HG03196 (cell line): ENCODE results near the gene DDX17.
"Not testable (repeated sequence)": the region's sequence is repeated elsewhere in the genome, so short reads cannot be mapped to it uniquely, and the experiment has no call there.

ENCODE experiments used
- ATAC-seq: cut with Tn5 transposase; IDR thresholded peaks from one replicate; pipeline ENCODE4 v1.9.1; 2021; ENCODE audit not compliant: unreplicated experiment

DDX17 gene

DNA sequence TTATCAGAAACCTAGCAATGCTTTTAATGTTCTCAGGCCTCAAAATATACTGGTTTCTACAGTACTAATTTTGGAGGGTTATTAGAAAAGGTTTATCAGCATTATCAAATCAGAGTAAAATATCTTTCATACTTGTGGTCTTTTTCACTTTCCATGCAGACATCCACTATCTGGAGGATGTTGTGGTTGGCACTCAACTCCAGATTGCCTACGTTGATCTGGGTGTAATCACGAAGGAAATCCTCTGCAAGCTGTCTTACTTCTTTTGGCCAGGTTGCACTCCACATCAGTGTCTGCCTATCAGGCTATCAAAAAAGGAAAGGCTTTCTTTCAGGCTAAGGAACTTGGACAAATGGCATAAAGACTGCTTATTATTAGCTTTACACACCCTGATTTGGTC, 11.6 kb downstream of the DDX17 start:
- no peak for ATAC-seq

DNA sequence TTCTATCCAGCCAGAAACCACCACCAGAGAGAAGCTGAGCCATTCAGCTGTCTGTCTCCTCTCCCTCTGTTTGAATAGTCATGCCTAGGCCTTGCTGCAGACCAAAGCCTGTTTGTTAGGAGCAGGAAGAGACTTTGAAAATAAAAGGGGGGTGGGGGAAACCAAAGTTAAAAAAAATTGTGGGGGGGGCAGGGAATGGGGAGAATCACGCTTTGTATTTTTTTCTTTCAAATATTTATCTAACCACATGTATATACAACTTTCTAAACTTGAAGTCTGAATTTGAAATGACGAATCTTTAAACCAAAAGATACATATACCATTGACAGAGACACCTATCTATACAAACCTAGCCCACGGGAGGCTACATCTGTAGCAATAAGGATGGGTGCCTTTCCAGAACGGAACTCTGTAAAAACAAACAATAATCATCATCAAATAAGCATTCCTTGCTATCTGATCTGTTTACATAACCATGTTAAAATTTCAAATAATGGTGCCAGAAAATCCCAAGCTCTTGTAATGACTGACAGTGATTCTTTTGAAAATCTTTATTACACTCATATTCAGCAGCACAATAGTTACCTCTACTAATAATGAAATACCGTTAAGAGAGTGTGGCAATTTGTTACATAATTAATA, 14.3 kb downstream of the DDX17 start:
- ATAC-seq = no peak

DNA sequence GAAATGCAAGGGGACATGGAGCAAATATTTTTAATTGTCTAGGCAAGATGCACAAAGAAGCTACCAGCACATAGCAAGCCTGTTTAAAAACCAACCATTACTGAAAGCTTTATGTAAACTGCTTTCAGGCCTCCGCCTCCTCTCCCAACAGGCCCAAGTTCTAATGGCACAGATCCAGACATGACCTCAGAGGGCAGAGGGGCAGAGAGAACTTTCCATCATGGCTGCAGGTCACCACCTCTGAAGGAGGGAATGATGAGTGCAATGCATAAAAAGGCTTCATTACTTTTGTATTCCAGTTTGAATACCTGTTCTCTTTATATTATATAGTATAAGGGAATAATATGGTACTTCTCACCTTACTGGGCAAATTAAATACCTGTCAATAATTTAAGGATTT, 15.2 kb downstream of the DDX17 start:
- ATAC-seq = no peak

DNA sequence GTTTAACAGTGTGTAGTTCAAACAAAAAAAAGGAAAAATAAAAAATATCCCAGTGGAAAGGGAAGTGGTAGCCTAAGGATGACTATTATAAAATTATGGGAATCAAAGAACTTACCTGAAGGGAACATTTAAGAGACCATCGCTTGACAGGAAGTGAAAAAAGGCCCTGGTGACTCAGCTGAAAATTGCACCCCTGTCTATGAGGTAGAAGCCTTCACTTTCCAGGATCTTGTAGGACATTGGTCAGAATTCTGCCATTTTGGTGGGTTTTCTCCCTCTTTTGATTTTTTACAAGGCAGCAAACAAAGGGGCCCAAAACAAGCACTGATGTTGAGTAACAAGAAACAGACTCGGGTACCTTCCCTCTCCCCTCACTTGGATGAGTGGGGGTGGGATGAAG, 15.6 kb downstream of the DDX17 start:
- ATAC-seq = no peak

DNA sequence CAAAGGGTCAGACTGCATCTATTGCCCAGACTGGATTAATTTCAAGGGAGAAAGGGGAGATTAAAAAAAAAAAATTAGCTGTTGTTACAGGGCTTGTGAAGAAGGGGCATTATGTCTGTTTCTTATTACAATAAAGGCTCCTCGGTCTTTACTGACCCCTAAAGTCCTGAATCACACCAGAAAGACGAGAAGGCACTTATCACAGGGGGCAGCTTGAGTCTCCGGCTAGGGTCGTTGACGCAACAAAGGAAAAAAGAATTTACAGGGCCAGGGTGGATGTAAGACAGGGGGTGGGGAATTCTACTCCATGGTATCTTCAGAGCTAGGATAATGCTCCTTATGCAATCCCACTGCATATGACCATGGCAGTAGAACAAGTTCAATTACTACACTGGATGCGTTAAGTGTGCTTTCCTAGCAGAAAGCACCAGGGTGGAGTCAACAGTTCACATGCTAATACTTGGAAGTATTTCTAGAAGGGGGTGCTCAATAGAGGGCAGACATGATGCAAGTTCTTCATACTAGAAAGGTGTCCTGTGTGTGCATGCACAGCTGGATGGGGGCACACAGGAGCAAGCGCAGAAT, 16.5 kb downstream of the DDX17 start:
- ATAC-seq = no peak

DNA sequence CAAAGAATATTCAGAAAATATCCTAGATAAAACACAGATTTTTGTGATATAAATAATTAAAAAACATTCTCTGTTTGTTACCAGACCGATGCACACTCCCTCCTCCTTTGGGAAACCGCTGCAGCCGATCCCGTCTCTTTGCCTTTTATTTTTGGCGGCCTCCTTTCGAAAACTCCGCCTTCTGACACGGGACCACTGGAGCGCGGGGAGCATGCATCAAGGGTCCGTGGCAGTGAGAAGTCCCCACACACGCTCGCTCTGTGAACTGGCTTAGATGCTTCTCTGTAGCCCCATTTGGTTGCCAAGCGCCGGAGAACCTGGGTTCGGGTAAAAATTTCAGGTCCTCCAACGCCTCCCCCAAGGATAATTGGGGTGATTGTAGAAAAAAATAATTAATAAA, 17.0 kb downstream of the DDX17 start:
- ATAC-seq = no peak

DNA sequence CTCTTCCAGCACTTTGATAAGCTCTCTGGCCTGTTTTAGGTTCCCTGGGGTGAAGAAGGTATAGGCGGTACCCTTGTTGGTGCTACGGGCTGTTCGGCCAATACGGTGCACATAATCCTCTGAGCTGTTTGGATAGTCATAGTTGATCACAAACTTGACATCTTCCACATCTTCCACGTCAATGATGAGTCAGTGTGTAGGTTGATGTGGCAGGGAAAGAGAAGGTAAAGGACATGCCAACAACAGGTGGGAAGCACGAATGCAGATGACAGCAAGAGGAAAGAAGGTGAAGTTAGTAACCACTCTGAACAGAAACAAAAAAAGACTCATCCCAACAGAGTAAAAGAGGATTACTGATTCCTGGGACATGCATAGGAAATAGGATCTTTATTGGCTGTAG, 18.2 kb downstream of the DDX17 start:
- ATAC-seq = no peak

DNA sequence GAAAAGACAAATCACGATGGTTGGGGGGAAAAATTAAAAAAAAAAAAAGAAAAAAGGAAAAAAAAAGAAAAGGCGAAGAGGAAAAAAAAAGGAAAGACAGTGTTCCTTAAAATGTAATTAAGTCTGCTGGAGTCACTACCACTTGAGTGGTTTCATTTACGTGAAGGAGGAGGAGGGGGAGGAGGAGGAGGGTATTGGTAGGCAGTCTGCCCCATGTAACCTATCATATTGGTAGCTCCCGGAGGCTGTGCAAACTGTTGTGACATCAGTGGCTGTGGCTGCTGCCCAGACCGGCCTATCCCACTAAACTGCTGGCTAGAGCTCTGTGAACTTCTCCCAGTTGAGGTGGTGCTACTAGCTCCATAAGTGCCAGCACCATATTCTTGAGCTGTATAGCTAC, 20.3 kb downstream of the DDX17 start:
- ATAC-seq = no peak

DNA sequence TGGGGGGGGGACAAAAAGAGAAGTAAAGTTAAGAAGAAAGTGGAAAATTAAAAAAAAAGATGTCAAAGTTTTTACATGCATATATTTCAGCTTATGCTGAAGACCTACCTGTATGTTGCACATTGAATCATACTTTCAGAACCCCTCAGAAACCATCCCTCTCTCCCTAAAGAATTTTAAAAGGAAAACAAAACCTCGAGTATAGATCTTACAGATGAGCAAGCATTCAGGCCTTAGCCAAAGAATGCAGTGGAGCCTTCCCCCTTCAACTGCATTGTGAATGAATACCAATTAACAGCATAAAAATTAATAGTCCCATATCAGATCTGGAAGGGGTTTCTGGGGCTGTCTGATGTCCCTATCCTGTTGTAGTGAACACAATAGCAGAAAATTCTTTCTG, 21.9 kb downstream of the DDX17 start:
- no peak for ATAC-seq

DNA sequence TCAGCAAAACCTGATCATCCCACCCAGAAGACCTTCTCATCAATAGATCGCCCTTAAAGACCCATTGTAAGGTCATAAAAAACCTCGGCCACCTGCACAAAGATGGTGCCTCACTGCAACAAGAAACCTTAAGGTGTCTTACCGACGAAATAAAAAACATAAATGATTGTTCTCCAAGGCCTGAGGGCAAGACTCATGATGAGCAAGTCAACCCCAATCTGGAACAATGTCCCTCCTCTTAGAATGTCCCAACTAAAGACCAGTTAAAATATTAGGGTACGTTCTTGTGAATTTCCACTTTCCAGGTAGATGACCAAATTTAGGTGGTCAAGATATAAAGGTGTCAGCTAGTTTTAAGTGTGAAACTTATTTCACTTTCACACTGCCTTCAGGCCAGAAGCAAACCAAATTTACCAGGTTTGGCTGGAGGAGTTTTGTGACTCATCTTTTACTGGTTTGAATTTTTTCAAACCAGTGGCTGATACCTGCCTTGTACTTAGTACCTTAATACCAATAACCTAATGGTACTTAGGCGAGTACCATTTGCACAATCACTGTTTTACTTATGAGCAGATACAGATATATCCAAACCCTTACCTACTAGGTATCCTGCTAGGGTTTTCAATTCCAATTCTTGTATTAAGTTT, 23.3 kb downstream of the DDX17 start:
- no peak for ATAC-seq

DNA sequence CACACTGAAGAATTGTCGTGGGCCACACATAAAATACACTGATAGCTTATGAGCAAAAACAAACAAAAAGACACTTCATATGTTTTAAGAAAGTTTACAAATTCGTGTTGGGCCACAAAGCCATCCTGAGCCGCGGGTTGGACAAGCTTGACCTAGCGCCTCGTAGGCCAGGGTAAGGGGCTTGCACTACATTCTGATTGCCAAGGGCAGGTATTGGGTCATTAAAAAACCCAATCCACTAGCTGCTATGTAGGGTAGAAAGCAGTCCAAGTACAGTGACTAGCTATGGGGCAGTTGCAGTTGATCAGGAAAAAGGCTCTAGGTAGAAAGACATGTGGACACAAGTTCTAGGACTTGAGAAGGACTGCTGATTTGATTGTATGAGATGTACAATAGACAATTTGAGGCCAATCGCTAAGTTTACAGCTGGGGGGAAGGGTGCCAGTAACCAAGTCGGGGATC, 24.2 kb downstream of the DDX17 start:
- no peak for ATAC-seq

DNA sequence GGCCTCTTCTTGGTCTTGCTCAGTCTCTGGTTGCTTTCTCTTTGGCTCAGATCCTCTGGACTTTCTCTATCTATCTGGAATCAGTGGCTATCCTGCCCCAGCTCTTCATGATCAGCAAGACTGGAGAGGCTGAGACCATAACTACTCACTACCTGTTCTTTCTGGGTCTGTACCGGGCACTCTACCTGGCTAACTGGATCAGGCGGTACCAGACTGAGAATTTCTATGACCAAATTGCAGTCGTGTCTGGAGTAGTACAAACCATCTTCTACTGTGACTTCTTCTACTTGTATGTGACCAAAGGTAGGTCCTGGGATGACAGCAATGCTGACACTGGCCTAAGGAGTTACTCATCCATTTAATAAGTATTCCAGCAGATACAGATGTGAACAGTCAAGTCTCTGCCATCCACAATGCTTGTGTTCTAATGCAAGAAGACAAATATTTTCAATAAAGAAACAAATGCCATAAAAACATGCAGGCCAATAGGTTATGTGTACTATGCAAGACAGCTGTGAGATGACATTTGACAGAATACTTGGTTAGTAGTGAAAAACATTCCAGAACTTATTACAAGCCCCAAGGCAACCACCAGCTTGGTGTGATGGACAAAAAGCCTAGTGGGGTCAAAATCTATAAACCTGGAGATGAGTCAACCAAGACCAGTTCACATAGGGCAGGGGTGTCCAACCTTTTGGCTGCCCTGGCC, 24.8 kb downstream of the DDX17 start:
- ATAC-seq = no peak

DNA sequence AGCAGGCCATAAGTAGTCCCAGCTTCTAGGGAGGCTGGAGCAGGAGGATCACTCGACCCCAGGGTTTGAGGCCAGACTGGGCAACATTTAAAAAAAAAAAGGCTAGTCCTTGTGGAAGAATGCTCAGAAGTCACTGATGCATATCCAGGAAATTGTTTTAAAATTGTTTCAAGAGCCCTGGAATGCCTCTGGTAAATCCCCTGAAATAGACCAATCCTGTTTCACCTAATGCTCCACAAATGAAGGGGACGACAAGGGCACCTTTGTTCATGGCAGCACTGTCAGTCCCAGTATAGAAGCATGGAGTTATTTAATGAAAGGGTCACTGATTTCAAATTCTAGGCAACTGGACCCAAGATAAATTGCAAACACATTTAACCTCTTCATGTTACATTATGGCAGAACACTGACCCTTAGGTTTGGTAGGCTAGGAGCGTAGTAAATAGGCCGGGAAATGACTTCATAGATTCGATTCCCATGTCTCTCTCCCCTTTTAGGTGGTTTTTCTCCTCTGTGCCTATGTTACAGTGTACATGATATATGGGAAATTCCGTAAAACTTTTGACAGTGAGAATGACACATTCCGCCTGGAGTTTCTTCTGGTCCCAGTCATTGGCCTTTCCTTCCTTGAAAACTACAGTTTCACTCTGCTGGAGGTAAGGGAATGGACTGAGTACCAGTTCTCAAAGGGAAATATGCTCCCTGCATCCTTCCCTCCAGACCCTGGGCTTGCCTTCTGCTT, 26.8 kb downstream of the DDX17 start:
- no peak for ATAC-seq

DNA sequence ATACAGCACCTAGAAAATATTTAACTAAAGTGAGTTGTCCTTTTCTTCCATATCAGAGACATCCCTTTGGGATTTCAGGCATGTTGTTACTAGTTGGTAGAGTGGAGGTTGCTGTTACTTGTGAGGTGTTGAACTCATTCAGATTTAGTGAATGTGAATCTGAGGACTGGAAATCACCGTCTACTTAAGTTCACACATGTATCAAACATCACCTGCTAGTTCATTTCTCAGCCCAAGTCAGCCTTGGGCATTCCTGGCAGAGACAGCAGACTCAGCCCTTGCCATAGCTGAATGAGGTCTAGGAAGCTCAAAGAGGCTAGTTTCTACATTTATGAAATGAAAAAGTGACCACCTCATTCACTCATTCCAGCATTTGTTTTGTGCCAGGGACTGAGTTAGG, 28.5 kb downstream of the DDX17 start:
- ATAC-seq = no peak

DNA sequence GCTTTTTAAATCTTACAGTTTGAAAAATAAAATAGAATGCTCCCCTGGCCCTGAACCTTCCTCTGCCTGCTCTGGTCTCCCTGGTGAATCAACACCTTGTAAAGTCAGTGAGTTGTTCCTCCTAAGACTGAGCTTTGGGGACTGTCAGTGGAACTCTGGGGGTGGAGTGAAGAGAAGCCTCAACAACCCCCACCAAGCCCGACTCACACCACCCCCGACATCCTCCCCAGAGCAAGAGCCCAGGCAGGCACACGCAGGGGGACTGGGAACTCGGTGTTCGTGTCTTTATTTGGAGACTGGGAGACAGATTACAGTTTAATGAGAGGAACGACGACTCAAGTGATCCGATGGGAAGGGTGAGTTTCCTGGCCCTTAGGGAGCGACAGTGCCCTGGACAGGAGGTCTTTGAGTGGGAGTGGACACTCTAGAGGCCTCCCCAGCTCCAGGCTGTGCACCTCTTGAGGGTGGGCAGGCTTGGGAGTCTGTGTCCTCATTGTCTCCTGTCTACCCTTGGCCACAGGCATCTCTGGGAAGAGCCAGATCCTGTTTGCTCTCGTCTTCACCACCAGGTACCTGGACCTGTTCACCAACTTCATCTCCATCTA, 32.0 kb downstream of the DDX17 start:
- ATAC-seq = no peak

DNA sequence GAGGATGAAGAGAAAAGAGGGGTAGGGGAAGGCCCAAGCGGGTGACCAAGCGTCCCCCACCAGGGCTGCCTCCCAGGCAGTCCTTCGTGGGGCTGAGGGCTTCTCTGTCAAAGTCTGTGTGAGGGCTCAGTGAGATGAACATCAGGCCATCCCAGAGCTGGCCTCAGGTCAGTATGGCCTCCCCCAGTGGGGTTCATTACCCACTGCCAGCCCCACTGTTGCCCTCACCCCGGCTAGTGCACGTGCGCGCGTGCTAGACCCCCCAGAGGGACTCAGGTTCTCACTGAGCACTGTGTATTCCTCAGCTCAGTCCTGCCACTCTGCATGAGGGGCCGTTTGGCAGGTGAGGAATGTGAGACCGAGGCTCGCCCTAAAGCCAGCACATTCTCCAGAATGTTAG, 34.9 kb downstream of the DDX17 start:
- no peak for ATAC-seq

DNA sequence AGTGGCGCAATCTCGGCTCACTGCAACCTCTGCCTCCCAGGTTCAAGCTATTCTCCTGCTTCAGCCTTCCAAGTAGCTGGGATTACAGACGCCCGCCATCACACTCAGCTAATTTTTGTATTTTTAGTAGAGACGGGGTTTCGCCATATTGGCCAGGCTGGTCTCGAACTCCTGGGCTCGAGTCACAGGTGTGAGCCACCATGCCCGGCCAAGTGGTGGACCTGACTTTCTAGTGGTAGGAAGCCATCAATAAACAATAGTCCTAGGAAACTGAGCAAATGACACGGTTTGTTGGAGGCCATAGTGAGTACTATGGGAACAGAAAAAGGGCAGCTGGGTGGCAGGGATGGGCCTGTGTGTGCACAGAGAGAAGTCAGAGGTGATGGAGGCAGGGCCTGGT, 35.9 kb downstream of the DDX17 start:
- not testable (repeated sequence) for ATAC-seq

DNA sequence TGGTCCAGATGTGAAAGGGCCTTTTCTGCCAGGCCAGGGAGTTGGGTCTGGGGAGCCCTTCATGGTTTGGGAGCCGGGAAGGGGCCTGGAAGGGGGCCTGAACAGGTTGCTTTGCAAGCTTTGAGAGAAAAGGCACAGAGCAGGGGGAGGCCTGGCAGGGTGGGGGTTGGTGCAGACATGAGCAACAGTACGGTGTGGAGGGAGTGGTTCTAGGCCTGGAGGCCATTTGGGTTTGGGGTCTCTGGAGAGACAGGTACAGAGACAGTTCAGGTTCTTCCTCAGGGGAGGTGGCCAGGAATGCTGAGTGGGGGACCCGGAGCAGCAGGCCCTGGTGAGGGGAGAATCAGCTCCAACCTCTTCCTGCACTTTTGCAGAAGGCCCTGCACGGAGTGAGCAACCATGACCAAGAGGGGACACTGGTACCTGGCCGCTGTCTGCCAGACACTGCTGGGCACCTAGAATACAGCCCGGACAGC, 36.8 kb downstream of the DDX17 start:
- ATAC-seq = no peak

DNA sequence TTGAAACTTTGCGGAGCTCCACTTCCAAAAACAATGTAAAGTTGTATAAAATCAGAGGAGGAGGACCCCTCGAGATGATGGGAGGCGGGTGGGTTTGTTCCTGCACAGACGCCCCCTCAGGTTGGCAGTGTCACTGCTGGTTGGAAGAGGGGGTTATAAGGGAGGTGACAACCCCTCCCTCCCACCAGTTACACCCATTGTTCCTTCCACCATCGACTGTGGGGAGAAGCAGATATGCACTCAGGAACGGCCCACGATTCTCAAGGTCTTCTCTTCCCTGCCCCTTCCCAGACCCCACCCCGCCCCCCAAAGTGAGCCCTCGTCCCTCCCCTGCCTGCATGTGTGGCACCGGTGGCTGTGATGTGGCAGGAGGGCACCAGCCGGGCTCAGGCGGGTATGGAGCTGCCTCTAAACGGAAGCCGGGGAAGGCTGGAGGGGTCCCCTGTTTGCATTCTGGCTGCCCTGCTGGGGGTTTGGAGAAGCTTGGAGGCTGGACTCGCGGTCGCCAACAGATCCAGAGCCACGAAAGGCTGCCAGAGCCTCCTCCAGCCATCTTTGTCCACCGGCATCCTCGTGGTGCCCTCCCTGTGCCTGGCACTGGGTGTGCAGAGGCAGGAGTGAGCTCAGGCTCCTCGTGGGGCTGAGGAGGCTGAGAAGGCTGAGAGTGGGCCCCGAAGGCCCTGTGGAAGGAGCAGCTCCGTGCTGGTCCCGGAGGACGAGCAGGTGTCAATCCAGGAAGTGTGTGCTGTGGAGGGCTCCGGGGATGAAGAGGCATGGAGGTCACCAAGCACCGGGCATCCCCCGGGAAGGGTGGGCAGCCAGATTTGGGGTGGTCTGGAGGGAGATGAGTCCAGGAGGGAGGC, 37.4 kb downstream of the DDX17 start:
- no peak for ATAC-seq

DNA sequence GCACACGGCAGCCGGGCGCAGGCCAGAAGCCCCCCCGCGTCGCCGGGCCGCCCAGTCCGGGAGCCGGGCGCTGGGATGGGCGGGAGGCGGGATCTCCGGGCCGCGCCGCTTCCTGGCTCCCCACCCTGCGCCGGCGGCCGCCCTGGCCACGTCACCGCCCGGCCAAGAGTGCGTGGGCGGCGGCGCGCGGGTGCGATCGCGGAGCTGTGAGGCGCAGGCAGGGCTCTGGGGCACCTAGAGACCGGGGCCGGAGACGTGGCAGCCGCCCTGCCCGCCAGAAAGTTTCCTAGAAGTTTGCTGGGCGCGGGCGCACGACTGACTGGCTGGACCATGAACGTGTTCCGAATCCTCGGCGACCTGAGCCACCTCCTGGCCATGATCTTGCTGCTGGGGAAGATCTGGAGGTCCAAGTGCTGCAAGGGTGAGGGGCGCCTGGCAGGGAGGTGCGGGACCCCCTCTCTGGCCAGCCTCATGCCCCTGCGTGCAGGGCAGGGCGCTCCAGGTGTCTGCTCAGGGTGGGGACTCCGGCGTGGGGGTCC, 38.1 kb downstream of the DDX17 start, which contains the start of gene KDELR3:
Gene KDELR3 (plus strand): TSS at position 193 of the 539 bp plus-strand sequence. CDS start 138 bp downstream, at position 331.
- no peak for ATAC-seq
